Endothelial cell of umbilical vein (primary cell): ENCODE results near the gene UROC1. TPM values are rescaled to one million over a fixed set of nuclear protein-coding genes. Genes with fewer than 3 reads are reported as not detected.

Experiments used
- BruUV-seq: library from RNA; stranded (reverse); fragments of 400-500 nt; replicated peaks from 2 replicates; lab custom pipeline; 2021; lab: Mats Ljungman, UMichigan
- CTCF ChIA-PET: fragments of 300-600, 350-600 bp; sonication (Branson Sonifier 250); formaldehyde crosslinking; loops from one replicate; lab custom pipeline; 2021; ENCODE audit warnings: antibody characterized with exemption, inconsistent platforms; lab: Charles Lee
- POLR2A ChIA-PET: fragments of 300-600, 350-600 bp; sonication (Branson Sonifier 250); formaldehyde crosslinking; loops from one replicate; lab custom pipeline; 2021; ENCODE audit warnings: antibody characterized with exemption, inconsistent platforms; lab: Charles Lee
- DNase-seq: peaks from one replicate; pipeline ENCODE4 v3.0.0-alpha.2; 2011; ENCODE audit warnings: low read depth, low spot score
- FAIRE-seq: peaks from 2 replicates; lab custom pipeline; 2011; peaks lifted over from hg19 to GRCh38; lab: Jason Lieb, UNC
- H2AFZ ChIP-seq: 2 replicates; pipeline ENCODE4 v1.6.0; 2012; ENCODE audit warnings: low read depth, low read length, control low read depth, inconsistent platforms
- H3K27ac ChIP-seq: 2 replicates; pipeline ENCODE4 v1.5.1; 2011; ENCODE audit warnings: low read depth, mild to moderate bottlenecking, control low read depth, low read length, moderate library complexity; ENCODE audit not compliant: insufficient read depth
- H3K27me3 ChIP-seq, 2 experiments: 2 replicates each; pipeline versions ENCODE4 v1.6.0 to v1.6.1; 2011; ENCODE audit warnings: low read length in 2 of 2, mixed read lengths in 1 of 2; ENCODE audit not compliant: control insufficient read depth in 2 of 2, insufficient read depth in 2 of 2
- H3K36me3 ChIP-seq, 2 experiments: 2 replicates in 1 of 2; 3 replicates in 1 of 2; pipeline ENCODE4 v1.5.1; 2011; ENCODE audit warnings: low read length in 2 of 2, mild to moderate bottlenecking in 1 of 2, moderate library complexity in 1 of 2; ENCODE audit not compliant: control insufficient read depth in 2 of 2, insufficient read depth in 2 of 2; ENCODE audit errors: extremely low read depth in 1 of 2
- H3K4me1 ChIP-seq: 3 replicates; pipeline ENCODE4 v1.5.1; 2011; ENCODE audit warnings: mild to moderate bottlenecking, low read length; ENCODE audit not compliant: control insufficient read depth, insufficient read depth; ENCODE audit errors: extremely low read depth
- H3K4me2 ChIP-seq: 2 replicates; pipeline ENCODE4 v1.6.1; 2011; ENCODE audit warnings: low read length, control low read depth, mixed read lengths; ENCODE audit not compliant: insufficient read depth
- H3K4me3 ChIP-seq, 3 experiments: fragments of 200-600 bp in 1 of 3; sonication (generic), shearing (Covaris generic) in 1 of 3; replicated peaks in 1 of 3; 2 replicates each; pipeline ENCODE4 v1.5.1; 2011 to 2016; ENCODE audit warnings: control low read depth in 3 of 3, low read length in 3 of 3, mild to moderate bottlenecking in 2 of 3, inconsistent platforms in 1 of 3, low read depth in 1 of 3, moderate library complexity in 1 of 3; ENCODE audit not compliant: insufficient read depth in 1 of 3
- H3K79me2 ChIP-seq: 2 replicates; pipeline ENCODE4 v1.6.0; 2012; ENCODE audit warnings: low read length, inconsistent platforms; ENCODE audit not compliant: control insufficient read depth, insufficient read depth
- H3K9ac ChIP-seq: replicated peaks from 2 replicates; pipeline ENCODE3; 2011; ENCODE audit warnings: low read length, control low read depth; ENCODE audit not compliant: insufficient read depth; ENCODE audit errors: extremely low read depth
- H3K9me1 ChIP-seq: replicated peaks from 3 replicates; pipeline ENCODE4 v1.6.0; 2011; ENCODE audit warnings: mild to moderate bottlenecking, low read length; ENCODE audit not compliant: control insufficient read depth, insufficient read depth; ENCODE audit errors: extremely low read depth
- H3K9me3 ChIP-seq: replicated peaks from 2 replicates; pipeline ENCODE4 v1.5.1; 2012; ENCODE audit warnings: low read length, inconsistent platforms; ENCODE audit not compliant: control insufficient read depth, insufficient read depth
- H4K20me1 ChIP-seq: replicated peaks from 2 replicates; pipeline ENCODE3; 2011; ENCODE audit warnings: mild to moderate bottlenecking, low read length; ENCODE audit not compliant: control insufficient read depth, insufficient read depth; ENCODE audit errors: extremely low read depth
- CTCF ChIP-seq, 2 donors: IDR thresholded peaks; 1 replicate in 1 of 2; 2 replicates in 1 of 2; pipeline ENCODE4 v1.5.1; 2011; ENCODE audit warnings: low read length in 2 of 2, mild to moderate bottlenecking in 2 of 2, moderate library complexity in 2 of 2, control low read depth in 1 of 2, inconsistent platforms in 1 of 2, low read depth in 1 of 2; ENCODE audit not compliant: insufficient read depth in 1 of 2; ENCODE audit errors: extremely low read depth in 1 of 2
- JUN ChIP-seq: IDR thresholded peaks from 2 replicates; pipeline ENCODE4 v1.6.1; 2011; ENCODE audit warnings: borderline replicate concordance, low read depth; ENCODE audit not compliant: insufficient read length, insufficient read depth
- MAX ChIP-seq: IDR thresholded peaks from 2 replicates; pipeline ENCODE4 v1.6.1; 2011; ENCODE audit not compliant: insufficient read depth, insufficient read length
- POLR2A ChIP-seq: IDR thresholded peaks from 2 replicates; pipeline ENCODE4 v1.6.1; 2012; ENCODE audit warnings: low read depth, mild to moderate bottlenecking, control low read depth, low read length
- POLR2AphosphoS5 ChIP-seq: IDR thresholded peaks from 2 replicates; pipeline ENCODE4 v1.6.1; 2012; ENCODE audit warnings: low read depth, mild to moderate bottlenecking, control low read depth, low read length, moderate library complexity; ENCODE audit not compliant: insufficient read depth
- dilution Hi-C: fragments of 300-500 bp; cut with MboI; formaldehyde crosslinking; loops from one replicate; pipeline ENCODE4 v1.15.0; 2019; ENCODE audit warnings: low sequenced_read_pairs; ENCODE audit not compliant: extremely low pct_ligation_motif_present
- intact Hi-C: fragments of 100-400 bp; cut with micrococcal nuclease; formaldehyde crosslinking; loops from one replicate; pipeline ENCODE4 v1.10.0; 2022
- polyA plus RNA-seq, 4 experiments: library from polyadenylated mRNA; depleted of rRNA in 3 of 4; stranded (reverse) in 3 of 4; unstranded in 1 of 4; fragments of >200 nt; gene quantifications; 2 replicates each; pipeline versions ENCODE4 v1.2.1 to v1.2.3, GENCODE V29; 2011 to 2012; ENCODE audit warnings: missing spikeins in 1 of 4
- total RNA-seq: library from RNA; stranded (reverse); gene quantifications from 2 replicates; pipeline ENCODE4 v1.2.3, GENCODE V29; 2021

The UROC1 gene
- total and polyA plus RNA-seq, 2 donors (not counting 3 experiments of a cell fraction or from before 2014, with no cell fraction given) = not detected

- no peaks in the 10 kb centered on the region for H3K36me3 ChIP-seq
- FAIRE-seq (no peak), DNase-seq (no peak)
- no peak overlapping the region for H3K27ac ChIP-seq
- H3K9me3 ChIP-seq = no peaks in the 10 kb centered on the region
- no peak overlapping the region for H3K9ac ChIP-seq
- TF ChIP-seq MAX (no peak), POLR2AphosphoS5 (no peak), JUN (no peak), CTCF (IDR thresholded peaks at IDR 0.05; ENCODE audit: extremely low read depth in 1 of 2, insufficient read depth in 1 of 2, low read depth in 1 of 2, low read length in 2 of 2) (no peak), POLR2A (no peak)
- H2AFZ ChIP-seq = no peak overlapping the region
- CTCF ChIA-PET = interaction anchor here (1.1 kb wide), 1 partner anchor 28 kb away, joined by 3 read pairs; no protein-coding TSS in a partner anchor
- peaks cover 0 to 2% of the 10 kb centered on the region in 2 experiments for H3K27me3 ChIP-seq
- intact Hi-C loops (no loop called here), dilution Hi-C loops (no loop called here)
- H3K79me2 ChIP-seq = no peaks in the 10 kb centered on the region
- H3K4me2 ChIP-seq = no peak overlapping the region
- BruUV-seq = no TSS peak
- H3K4me3 ChIP-seq = no peak overlapping the region
- no peaks in the 10 kb centered on the region for H3K4me1 ChIP-seq
- H3K9me1 ChIP-seq = no peaks in the 10 kb centered on the region
- POLR2A ChIA-PET = no interaction called here
- no peaks in the 10 kb centered on the region for H4K20me1 ChIP-seq
Measured at GRCh38 chr3:126550488-126551051, 33.0 kb upstream of the UROC1 start.
